Stimulated activated CD4-positive, alpha-beta T cell treated with anti-CD3 and anti-CD28 coated beads, Interleukin-12 subunit alpha, Interleukin-12 subunit beta, amount 100 ng/mL, for 48 hours (primary cell): ENCODE measurements around the gene ABCA2.
"Not testable (repeated sequence)": the region's sequence is repeated elsewhere in the genome, so short reads cannot be mapped to it uniquely, and the experiment has no call there.

Experiments
- DNase-seq, 3 donors: peaks; one replicate each; pipeline ENCODE4 v3.0.0-alpha.2; 2020; ENCODE audit warnings: low read depth in 2 of 3, low spot score in 1 of 3

Gene ABCA2

DNA sequence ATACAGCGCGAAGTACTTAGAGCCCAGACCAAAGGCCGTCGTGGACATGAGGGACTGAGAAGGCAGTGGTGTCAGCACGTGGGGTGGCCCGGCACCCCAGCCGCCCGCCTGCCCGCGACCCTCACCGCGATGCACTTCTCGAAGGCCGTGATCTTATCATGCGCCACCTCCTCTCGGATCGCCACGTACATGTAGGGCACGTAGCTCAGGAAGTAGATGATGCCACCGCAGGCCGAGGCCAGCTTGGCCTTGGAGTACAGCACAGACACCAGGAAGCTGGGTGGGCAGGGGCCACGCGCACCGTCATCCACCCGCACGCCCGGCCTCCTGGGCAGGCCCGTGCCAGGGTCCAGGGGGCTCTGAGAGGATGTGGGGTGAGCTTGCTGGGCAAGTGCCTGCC lies 11.0 kb downstream of the ABCA2 start:
- no peak for DNase-seq

DNA sequence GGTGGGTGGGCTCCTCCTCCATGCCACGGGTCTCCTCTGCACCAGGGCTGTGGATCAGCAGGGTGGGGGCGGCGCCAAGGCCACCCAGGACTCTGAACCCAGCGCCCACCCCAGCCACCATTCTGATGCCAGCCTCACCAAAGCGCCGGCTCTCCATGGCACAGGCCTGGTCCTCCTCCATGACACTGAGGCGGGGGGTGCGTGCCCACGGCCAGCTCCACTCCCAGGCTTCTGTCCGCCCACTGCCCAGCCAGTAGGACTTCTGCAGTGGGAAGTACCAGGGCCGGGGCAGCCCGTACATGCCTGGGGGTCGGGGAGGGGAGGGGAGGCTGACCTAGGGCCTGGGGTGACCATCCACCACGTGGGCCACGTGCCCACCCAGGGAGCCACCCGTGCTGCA lies 11.6 kb downstream of the ABCA2 start:
- no peak for DNase-seq

DNA sequence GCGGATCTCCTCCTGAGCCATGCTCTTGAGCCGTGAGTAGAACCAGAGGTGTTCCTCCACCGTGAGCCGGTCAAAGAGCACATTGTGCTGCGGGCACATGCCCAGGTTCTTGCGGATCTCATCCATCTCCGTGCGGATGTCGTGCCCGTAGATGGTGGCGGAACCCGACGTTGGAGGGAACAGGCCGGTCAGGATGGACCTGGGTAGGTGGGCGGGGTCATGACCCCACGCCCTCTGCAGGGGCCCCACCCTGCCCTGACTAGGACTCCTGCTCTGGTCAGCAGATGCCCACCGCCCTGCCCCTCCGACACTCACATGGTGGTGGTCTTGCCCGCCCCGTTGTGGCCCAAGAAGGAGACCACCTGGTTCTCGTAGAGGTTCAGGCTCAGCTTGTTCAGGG lies 12.1 kb downstream of the ABCA2 start:
- DNase-seq = no peak

DNA sequence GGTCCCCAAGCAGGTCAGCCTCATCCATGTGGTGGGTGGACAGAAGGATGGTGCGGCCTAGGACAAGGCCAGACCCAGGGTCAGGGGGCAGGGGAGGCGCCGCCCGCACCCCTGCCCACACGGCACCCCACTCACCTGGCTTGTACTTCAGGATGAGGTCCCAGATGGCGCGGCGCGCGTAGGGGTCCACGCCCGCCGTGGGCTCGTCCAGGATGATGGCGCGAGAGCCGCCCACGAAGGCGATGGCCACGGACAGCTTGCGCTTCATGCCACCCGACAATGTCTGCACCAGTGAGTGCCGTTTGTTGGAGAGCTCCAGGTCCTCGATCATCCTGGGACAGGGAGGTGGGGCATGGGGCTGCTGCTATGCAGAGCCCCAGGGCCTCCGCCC lies 12.5 kb downstream of the ABCA2 start:
- DNase-seq = no peak

DNA sequence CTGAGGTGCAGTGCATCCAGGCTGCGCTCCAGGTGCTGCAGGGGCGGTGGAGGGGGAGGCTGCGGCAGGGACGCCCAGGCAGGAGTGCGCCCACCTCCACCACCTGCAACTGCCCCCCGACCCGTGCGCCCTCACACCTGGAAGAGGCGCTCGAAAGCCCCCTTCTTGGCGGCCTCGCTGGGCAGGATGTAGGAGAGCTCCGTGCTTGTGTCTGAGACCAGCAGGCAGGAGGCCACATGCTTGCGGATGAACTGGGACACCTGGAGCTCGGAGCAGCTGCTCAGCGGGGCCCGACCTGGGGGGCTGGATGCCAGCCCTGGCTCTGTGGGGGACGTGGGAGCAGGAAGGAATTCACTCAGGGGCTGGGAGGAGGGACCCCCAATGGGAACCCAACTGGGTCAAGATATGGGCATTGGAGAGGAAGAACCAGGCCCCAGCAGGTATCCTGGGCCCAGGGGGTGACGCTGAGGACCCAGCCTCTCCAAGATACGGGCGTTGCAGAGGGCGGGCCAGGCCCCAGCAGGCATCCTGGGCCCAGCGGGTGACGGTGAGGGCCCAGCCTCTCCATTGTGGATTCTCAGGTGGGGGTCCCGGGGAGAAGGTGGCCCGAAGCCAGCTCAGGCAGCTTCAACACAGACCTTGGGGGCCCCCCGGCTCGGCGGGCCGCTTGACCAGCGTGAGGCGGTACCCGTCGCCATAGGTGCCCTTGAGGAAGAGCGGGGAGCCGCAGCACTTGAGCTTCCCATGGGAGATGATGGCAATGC lies 13.1 kb downstream of the ABCA2 start:
- DNase-seq = no peak

DNA sequence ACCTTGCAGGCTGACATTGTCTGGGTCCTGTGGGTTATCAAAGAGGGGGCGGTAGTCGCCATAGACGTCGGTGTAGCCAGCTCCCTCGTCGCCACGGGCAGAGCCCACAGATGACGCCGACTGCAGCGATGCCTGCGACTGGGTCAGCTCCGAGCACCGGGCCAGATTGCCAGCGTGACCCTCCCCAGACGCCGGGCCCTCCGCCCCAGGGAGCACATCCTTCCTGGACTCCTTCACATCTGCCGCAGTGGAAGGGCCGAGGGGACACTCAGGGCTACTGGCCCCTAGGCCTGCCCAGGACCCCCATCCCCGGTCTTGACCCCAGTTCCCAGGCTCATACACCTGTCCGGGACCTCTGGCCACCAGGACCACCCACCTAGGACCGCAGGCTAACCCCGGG lies 13.9 kb downstream of the ABCA2 start:
- no peak for DNase-seq

DNA sequence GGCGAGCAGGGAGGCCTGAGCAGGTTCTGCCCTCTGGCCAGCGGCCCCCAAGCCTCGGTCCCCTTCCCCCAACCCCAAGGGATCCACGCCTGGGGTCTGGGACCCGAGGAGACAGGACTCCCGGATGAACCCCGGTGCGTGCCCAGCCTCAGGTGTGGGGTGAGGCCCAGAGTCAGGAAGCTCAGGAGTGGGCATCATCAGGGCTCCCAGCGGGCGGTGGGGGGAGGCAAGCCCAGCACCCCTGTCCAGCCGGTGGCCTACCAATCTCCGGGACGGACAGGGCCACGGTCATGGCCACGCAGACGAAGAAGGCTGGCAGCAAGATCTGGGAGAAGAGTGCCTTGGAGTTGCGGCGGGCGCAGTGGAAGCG lies 14.5 kb downstream of the ABCA2 start:
- DNase-seq = no peak

DNA sequence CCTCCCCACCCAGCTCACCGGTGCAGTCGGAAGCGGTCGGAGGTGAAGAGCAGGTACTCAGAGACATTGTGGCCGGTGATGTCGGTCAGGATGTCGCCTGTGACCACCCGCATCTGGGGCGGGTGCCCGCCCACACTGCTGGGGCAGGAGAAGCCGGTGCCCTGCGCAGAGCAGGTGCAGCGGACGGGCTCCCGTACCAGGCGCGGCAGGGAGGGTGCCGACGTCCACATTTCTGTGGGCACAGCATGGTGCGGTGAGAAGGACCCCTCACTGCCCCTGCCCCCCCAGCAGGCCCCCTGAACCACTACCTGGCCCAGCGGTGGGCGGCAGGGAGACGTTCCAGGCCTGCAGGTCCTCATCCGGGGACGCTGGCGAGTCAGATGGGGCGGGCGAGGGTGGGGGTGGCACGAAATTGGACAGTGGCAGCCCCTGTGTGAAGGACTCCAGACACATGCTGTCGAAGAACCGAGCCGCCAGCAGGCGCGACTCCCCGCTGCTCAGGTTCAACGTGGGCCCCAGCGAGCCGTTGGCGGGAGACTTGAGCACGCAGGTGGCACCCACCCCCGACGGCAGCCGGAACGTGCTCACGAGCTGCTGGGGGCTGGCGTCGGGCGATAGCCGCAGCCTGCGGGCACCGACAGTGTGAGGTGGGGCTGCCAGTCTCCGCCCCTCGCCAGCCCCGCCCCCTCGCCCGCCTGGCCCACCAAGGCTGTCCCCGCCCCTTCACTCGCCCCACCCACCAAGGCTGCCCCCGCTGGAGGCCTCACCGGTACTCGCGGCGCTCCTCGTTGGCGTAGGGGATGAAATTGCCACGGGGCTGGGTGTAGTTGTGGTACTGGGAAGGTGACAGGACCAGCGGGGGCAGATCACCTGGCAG lies 15.1 kb downstream of the ABCA2 start:
- DNase-seq = no peak

DNA sequence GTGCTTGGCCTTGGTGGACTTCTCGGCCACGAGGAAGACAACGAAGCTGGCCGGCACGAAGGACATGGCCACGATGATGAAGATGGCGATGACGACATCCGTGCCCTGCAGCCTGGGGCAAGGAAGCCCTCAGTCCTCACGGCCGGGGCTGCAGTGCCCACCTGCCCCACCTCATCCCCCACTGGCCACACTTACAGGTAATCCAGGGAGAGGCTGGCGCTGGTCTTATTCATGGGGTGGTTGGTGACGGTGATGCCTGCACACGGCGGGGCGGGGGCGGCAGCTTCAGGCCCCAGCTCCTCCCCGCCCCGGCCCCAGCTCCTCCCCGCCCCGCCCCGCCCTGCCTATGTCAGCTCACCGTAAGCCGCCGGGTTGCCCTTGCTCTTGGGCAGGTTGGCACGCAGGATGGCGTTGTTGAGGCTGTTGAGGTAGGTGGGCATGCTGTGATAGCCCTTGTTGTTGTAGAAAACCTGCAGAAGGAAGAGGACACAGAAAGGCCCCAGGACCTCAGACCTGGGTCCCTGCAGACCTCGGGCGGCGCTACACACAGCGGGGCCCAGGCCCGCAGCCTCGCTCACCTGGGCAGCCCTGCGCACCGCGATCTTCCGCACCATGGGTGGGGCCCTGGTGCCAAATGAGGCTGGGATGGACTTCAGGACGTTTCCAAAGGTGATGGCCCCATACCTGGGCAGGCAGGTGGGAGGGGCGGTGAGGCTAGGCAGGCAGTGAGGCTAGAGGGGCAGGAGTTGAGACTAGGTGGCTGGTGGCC lies 15.9 kb downstream of the ABCA2 start:
- DNase-seq = no peak

DNA sequence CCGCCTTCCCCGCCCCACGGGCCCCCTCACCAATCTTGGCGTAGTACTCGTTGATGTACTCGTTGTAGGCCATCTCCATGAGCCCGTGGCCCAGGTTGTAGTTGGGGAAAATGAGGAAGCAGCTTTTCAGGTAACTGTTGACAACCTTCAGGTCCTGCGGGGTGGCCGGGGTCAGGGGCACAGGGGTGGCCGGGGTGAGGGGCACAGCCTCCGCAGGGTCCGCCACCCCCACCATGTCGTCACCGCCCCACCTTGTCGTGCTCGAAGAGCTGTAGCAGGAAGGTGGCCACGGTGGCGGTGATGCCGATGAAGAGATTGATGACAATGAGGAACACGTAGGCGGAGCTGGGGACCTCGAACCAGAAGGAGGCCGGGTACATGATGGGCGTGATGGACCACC lies 16.9 kb downstream of the ABCA2 start:
- DNase-seq = no peak

DNA sequence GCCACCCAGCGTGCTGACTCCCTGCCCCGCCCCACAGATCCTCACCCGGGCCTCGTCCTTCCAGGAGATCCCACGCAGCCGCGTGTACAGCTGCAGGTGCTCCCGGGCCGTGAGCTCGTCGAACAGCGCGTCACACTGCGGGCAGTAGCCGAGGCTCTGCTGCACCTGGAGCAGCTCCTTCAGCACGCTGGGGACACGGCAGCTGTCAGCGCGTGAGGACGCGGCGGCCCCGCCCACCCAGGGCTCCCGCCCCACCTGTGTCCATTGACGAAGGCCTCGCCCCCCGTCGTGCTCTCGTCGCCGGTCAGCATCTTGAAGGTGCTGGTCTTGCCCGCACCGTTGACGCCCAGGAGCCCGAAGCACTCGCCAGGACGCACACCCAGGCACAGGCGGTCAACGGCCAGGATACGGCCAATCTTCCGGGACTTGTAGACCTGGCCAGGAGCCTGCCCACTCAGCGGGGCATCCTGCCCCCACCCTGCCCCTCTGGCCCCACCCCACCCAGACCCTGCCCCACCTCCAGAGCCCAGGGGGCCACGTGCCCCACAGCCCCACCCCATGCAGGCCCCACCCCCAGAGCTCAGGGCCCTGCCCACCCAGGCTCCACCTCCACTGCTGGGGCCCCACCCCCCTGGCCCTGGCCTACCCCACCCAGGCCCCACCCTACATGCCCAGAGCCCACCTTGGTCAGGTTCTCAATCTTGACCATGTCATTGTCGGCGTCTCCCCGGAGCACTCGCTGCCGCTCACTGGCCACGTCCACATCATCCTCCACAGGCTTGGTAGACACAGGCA lies 17.9 kb downstream of the ABCA2 start:
- DNase-seq = no peak

DNA sequence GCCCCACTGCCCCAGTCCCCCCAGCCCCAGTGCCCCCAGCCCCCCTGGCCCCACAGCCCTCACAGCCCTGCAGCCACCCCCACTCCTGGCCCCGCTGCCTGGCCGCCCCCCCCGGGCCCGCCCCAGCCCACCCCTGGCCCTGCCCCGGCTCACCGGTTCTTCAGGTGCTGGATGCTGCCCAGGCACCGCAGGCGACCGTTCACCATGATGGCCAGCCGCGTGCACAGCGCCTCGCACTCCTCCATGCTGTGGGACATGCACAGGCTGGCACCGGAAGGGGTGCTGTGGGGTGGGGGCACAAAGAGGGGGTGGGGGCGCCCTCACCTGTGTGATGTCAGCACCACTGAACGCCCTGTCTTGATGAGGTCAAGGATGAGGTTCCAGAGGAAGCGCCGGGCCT lies 18.8 kb downstream of the ABCA2 start:
- no peak for DNase-seq

DNA sequence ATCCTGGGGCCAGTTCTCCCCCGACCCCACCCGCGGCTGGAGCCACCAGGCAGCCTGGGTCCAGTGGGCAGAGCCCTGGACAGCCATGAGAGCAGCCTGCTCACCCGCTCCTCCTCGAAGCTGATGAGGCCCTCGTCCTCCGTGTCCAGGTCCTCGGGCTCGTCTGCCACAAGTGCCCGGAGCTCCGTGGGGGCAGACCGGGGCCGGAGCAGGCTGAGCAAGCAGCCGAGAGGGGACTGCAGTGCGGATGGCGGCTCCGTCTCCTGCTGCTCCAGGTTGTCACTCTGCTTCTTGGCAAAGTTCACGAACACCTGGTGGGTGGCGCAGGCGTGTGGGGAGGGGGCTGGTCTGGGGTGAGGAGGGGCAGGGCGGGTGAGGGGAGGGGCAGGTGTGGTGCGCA lies 19.7 kb downstream of the ABCA2 start:
- DNase-seq = no peak

DNA sequence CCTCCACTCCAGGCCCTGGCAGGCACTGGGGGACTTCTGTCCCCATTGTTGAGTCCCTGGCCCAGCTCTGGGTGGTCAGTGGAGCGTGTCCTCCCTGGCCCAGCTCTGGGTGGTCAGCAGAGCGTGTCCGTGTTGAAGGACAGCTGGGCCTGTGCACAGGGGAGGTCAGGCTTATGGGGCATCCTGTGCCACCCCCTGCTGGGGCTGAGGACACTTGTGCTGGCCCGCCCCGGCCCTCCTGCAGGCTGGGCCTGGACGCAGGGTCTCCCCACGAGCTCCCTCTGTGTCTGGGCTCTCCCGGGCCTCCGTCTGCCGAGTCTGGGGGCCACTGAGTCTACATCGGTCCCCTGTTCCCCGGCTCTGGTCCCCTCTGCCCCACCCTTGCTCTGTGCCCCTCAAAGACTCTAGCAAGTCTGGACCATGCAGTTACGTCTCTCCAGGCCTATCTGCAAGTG lies 20.2 kb downstream of the ABCA2 start:
- no peak for DNase-seq

DNA sequence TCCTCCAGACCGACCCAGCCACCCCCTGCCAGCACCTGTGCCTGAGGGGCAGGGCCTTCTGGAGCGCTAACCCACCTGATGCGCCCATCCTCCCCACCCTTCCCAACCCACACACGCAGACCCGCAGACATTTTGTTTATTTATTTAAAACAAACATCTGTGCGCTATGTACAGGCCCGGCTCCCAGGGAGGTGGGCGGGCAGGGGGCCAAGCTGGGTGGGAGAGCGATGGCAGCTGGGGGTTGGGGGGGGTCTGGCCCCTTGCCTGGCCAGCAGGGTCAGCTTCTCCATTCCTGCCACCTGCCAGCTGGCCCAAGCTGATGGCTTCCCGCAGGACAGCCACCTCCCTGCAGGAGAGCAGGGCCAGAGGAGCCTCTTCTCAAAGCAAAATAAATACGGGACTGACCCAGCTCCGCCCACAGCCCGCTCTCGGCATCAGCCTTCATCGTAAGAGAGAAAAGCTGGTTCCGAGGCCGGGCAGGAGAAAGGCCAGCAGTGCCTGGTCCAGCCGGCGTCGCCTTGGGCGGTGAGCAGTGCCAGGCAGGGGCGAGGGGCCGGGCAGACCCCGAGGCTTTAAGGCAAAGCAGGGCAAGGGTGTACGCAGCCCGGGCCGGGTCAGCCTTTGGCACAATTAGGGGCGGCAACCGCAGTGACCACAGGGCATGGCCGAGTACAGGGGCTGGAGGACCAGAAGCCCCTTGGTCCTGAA lies 20.8 kb downstream of the ABCA2 start:
- no peak for DNase-seq

DNA sequence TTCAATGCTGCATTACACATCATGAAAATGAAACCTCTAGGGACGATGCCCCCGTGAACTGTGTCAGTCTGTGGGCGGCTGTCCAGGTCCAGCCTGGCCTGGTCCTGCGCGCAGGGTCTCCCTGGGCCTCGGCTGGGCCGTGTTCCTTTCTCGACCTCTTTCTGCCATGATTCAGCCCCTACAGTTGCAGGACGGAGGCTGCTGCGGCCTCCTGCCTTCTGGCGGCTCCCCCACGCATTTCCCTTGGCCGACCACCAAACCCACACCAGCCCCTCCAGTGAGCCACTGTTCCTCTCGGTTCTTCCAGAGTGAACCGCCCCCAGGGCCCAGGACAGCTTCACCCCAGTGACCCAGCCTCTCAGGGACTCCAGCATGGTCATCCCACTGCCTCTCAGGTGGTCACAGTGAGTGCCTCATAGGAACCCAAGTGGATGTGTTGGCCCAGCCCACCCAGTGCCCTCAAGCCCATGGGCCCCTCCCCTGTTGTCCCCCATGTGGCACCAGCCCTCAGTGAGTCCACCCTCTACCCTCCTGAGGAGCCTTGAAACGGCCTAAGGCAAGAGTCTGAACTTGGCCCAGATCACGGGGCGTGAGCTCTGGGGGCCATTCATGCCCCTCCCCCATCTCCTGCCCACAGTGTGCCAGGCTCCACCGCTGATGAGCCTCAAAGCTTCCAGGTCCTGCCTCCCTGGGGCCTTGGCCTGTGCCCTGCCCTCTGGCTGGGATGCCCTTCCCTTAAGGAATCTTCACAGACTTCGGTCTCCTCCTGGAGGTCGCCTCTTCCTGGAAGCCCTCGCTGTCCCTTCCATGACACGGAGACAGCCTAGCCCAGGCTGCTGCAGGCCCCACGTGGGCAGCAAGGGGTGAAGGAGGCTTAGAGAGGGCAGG lies 21.7 kb downstream of the ABCA2 start:
- DNase-seq = no peak

DNA sequence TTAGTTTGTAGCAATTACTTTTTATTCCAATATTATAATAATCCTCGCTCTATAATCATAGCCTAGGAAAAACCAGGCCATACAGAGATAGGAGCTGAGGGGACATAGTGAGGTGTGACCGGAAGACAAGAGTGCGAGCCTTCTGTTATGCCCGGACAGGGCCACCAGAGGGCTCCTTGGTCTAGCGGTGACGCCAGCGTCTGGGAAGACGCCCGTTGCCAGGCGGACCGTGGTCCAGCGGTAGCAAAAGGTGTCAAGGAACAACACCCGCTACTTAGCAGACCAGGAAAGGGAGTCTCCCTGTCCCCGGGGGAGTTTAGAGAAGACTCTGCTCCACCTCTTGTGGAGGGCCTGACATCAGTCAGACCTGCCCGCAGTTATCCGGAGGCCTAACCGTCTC lies 23.8 kb downstream of the ABCA2 start:
- not testable (repeated sequence) for DNase-seq

DNA sequence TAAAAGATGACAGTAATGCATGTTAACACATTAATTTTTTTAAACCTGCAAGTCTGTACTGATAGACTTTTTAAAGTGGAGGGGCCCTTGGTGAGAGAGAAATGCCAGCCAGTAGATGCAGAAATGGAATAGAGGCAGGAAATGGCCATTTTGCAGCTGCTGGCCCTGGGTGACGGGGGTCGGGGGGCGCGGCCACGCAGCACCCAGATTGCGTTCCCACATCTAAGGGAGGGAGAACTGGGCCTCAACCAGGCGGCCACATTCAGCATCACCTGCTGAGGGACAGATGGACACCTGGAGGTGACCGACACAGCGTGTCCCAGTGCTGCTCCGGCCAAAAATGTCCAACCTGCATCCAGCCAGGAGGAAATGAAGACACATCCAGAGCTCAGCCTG lies 25.4 kb downstream of the ABCA2 start:
- no peak for DNase-seq

DNA sequence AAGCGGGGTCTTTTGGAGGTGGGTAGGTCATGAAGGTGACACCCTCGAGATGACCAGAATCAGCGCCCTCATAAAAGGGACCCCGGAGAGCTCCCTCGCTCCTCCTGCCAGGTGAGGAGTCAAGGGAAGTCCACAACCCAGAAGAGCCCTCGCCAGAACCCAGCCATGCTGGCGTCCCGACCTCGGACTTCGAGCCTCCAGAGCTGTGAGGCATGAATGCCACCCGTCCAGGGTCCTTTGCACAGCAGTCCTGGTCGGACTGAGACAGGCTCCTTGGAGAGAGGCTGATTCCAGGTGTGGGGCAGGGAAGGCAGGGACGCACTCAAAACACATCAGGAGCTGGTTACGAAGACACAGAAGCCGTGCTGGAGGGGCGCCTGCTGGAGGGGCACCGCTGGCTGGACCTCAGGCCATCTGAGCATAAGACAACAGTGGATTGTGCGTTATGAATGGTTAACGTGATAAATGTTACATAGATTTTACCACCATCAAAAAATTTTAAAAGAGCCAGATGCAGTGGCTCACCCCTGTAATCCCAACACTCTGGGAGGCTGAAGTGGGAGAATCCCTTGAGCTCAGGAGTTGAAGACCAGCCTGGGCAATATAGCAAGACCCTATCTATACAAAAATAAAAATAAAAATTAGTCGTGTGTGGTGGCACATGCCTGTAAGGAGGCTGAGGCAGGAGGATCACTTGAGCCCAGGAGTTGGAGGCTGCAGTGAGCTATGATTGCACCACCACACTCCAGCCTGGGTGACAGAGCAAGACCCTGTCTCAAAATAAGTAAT lies 26.0 kb downstream of the ABCA2 start:
- DNase-seq = no peak
